ENCODE measurements around the gene EMX1.
"Not testable (repeated sequence)": the region's sequence is repeated elsewhere in the genome, so short reads cannot be mapped to it uniquely, and the experiment has no call there.

EMX1 gene

DNA sequence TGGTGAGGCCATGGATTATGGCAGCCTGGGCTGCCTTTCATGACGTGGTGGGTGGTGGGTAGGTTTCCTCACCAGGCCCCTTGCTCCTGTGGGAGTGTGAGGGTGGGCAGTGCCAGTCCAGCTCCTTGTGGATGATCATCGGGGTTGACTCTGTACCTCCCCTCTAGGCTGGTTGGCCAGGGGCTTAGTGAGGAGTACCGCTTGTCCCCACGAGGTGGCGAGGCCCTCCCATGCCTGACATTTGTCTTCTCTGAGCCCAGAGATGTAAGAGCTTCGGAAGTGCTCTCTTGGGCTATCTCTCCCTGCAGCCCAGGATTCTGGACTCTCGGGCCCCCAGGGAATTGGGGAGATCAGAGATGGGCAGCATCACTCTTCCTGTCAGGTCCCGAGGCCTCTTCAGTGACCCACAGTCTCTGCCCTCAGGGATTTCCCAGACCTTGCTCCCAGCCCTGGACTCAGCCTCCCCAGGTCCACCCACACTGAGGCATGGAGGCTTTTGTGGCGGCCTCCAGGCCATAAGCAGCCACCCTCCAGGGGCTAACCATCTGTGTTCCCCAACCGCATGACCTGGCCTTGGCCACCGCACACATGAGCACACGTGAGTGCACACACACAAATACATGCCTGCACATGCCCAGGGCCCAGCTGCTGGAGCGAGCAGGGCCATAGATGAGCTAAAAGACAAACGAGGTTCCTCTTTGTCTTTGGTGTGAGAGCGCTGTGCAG, 23.6 kb upstream of the EMX1 start:
- no peak for DNase-seq (ENCODE audit: insufficient read length, low spot score)
- FAIRE-seq, result no peak
- TF ChIP-seq POLR2A (IDR thresholded peaks at IDR 0.05; ENCODE audit: low read depth, low read length), result no peak

DNA sequence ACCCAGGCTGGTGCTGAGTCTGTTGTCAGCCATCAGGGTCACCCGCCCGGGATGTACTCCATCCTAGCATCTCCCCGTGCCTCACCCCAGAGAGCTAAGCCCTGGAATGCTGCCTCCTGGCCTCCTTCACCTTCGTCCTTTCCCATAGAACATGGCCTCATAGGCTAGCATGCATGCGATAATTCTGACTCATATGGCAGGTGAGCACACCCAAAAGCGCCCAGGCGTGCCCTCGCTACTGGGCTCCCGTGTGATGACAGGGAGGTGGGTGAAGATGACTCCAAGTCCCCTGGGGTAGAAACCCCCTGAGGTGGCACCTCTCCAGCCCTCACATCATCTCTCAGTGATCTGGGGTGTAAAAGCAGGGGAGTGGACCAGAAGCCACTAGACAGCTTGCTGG, 22.8 kb upstream of the EMX1 start:
- no peak for DNase-seq (ENCODE audit: insufficient read length, low spot score)
- FAIRE-seq, result no peak
- no peak for TF ChIP-seq POLR2A (IDR thresholded peaks at IDR 0.05; ENCODE audit: low read depth, low read length)

DNA sequence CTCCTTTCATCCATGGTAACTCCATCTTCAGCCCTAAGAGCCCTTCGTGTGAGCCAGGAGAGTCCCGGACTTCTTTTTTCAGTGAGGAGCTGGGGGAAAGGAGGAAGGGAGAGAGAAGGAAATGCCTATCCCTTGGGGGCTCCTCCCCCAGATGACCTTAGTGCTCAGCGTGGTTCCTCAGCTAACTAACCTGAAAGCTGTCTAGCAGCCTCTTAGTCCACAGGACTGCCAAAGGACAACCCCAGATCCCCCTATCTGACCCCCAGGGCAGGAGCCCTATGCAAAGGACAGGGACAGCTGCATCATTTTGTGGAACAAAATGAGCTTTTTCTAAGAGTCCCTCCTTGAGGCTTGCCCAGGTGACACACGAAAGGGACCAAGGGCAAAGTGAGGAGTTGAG, 22.2 kb upstream of the EMX1 start:
- TF ChIP-seq POLR2A (IDR thresholded peaks at IDR 0.05; ENCODE audit: low read depth, low read length), result no peak
- FAIRE-seq, result no peak
- no peak for DNase-seq (ENCODE audit: insufficient read length, low spot score)

DNA sequence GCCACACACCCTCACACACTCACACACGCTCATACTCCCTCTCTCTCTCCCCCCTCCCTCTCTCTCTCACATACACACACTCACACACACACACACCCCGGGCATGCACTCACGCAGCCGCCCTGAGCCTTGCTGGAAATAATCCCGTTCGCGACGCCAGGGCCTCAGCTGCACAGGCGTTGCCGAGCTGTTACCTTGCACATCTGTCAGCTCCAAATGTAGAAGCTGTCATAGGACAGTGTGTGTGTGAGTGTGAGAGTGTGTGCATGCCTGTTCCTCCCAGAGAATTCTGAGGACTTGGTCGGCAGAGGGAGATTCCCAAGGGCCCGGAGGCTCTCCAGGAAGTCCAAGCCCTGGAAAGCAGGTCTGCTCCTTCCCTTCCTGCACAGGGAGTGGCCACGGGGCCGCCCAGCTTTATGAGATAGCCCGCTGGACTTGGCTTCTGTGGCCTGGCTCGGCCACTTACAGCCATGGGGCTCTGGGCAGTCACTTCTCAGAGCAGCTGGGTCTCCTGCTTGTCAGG, 21.5 kb upstream of the EMX1 start:
- FAIRE-seq (no peak), DNase-seq (ENCODE audit: insufficient read length, low spot score) (no peak)
- TF ChIP-seq POLR2A (IDR thresholded peaks at IDR 0.05; ENCODE audit: low read depth, low read length), result no peak

DNA sequence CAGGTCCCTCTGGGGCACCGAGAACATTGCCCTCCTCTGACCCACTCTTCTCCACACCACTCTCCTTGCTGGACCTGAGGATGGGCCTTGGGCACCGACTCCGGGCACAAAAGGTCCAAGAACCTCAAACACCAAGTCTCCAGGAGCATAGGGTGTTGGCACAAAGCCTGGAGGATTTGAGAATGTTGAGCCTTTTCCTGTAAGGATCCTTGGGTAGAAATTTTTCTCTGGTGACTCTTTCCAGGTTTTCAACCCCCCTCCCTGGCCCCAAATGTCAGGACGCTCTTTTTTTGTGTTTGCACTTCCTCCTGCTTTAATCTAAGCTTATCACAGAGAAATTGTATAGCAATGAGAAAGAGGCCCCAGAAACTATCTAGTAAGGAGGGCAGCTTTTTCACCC, 20.9 kb upstream of the EMX1 start:
- DNase-seq (ENCODE audit: insufficient read length, low spot score) (no peak), FAIRE-seq (no peak)
- no peak for TF ChIP-seq POLR2A (IDR thresholded peaks at IDR 0.05; ENCODE audit: low read depth, low read length)

DNA sequence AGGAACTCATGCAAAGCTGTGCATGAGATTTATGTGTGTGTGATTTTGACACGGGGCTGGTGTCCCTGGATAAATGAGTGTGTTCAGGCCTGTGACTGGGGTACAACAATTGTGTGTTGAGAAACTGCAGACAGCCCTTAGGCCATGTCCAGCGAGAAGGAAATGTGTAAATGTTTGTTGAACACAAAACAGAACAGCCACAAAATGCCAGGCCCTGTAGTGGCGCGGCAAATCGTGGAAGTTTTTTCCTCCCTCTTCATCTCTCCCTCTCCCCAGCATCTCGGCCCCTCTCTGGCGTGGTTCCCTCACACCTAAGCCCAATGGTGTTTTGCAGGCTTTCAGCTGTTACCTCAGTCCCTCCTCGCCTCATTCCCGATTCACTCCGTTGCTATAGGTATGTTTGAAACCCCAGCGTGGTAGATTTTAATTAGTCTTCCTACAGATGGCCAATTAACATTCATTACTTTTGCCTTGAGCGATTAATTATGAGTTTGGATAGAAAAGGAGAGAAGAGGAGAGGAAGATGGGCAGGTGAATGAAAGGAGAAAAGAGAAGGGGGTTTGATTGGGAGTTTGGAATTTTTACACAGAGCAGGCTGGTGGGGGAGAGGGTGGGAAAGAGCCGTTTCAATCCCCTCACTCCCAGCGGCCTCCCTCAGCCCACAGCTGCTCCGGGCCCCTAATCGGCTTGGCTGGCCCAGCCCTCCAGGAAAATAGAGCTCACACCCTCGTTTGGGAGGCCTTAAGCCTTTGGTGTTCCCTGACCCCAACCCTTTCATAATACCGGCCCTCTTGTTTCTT, 19.3 kb upstream of the EMX1 start:
- no peak for DNase-seq (ENCODE audit: insufficient read length, low spot score)
- no peak for TF ChIP-seq POLR2A (IDR thresholded peaks at IDR 0.05; ENCODE audit: low read depth, low read length)
- no peak for FAIRE-seq

DNA sequence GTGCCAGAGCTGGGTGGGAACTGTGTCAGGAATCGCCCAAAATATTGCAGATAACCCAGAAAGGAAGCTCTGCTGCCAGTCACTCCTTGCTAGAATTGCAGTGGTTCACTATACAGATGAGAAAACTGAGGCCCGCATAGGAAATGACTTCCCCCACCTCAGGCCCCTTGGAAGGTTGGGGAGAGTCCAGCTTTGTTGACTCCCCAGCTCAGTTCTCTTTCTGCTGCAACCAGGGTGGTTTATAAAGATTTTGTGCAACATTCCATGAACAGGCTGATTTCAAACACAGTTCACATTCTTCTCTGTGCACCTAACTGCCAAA, 18.8 kb upstream of the EMX1 start:
- no peak for FAIRE-seq
- TF ChIP-seq POLR2A (IDR thresholded peaks at IDR 0.05; ENCODE audit: low read depth, low read length), result no peak
- DNase-seq (ENCODE audit: insufficient read length, low spot score), result no peak

DNA sequence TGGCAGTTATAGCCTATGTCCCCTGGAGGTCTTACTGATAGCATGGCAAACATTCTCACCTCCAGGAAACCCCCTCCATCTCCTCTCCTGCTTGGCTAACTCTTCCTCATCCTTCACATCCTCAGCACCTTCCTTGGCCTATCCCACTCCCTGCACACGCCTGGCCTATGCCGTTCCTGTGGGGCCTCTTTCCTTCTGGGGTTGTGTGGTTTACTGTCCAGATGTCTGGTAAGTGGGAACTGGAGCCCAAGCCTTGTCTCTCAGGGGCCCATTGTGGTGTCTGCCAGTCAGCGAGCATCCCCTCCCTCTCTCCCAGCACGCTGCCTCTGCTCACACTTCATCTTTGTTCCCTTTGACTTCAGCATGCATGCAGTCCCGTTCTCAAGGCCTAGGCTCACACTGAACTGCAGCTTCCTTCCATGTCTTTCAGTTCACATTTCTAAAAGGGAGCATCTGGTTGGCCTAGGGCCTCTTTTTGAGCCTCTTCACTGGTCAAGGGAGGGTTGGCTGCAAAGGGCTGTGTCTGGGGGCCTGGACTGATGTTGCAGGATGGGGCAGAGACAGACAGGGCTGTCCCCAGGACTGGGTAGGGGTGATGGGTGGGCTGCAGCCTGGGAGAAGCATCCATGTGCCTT, 17.0 kb upstream of the EMX1 start:
- FAIRE-seq, result no peak

DNA sequence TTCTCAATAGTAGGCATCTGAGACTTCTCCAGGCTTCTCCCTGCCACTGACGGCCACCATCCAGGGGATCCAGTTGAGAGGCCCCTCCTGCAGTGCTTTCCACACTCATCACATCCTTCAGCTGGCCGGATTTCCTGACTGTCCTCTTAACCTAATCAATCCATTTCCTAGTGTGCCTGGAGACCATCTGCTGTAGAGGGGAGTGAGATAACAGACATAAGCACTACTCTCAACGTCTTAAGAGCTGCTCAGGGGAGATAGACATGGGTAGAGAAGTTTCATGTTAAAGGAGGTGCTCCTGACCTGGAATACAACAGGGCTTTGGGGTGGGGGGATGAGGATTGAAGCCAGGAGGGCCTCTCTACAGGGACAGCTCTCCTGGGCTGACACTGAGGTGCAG, 15.9 kb upstream of the EMX1 start:
- DNase-seq (ENCODE audit: insufficient read length, low spot score) (no peak), FAIRE-seq (no peak)
- TF ChIP-seq POLR2A (IDR thresholded peaks at IDR 0.05; ENCODE audit: low read depth, low read length), result no peak

More for the DNA sequence above, 17.0 kb upstream of the EMX1 start:
- TF ChIP-seq POLR2A (IDR thresholded peaks at IDR 0.05; ENCODE audit: low read depth, low read length), result no peak
- DNase-seq (ENCODE audit: insufficient read length, low spot score), result no peak

DNA sequence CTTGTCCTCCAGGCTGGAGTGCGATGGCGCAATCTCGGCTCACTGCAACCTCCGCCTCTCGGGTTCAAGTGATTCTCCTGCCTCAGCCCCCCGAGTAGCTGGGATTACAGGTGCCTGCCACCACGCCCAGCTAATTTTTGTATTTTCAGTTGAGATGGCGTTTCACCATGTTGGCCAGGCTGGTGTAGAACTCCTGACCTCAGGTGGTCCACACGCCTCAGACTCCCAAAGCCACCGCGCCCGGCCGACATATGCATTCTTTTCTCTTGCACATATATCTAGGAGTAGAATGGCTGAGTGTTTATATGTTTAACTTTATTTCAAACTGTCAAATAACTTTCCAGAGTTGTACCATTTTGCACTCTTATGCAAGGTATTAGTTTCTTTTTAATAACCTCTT, 9.9 kb upstream of the EMX1 start:
- FAIRE-seq; DNase-seq (ENCODE audit: insufficient read length, low spot score): not testable (repeated sequence)

DNA sequence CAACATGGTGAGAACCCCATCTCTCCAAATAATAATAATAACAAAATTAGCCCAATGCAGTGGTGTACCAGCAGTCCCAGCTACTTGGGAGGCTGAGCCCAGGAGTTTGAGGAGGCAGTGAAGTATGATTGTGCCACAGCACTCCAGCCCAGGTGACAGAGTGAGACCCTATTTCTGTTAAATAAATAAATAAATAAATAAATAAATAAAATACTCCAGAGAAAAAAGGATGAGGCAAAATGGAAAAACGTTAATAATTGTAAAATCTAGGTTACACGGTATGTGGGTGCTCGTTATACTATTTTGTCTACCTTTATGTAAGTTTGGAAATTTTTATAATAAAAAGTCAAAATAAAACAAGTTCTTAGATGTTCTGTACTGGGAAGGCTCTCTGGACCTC, 8.6 kb upstream of the EMX1 start:
- no peak for DNase-seq (ENCODE audit: insufficient read length, low spot score)
- no peak for TF ChIP-seq POLR2A (IDR thresholded peaks at IDR 0.05; ENCODE audit: low read depth, low read length)
- no peak for FAIRE-seq

DNA sequence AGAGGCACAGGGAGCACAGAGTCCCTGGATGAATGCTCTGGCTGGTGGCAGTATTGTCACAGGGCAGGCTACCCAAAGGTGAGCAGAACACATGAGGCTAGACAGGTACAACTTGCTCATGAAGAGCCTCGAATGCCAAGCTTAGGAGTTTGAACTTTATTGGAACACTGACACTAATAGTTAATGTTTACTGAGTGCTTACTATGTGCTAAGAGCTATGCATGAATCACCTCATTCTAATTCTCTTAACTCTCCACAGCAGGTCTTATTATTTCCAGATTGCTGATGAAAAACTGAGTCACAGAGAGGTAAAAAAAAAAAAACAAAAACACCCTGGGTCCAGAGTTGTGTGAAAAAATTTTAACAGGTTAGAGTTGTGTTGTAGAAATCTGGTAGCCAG, 6.1 kb upstream of the EMX1 start:
- no peak for TF ChIP-seq POLR2A (IDR thresholded peaks at IDR 0.05; ENCODE audit: low read depth, low read length)
- FAIRE-seq (no peak), DNase-seq (ENCODE audit: insufficient read length, low spot score) (no peak)

DNA sequence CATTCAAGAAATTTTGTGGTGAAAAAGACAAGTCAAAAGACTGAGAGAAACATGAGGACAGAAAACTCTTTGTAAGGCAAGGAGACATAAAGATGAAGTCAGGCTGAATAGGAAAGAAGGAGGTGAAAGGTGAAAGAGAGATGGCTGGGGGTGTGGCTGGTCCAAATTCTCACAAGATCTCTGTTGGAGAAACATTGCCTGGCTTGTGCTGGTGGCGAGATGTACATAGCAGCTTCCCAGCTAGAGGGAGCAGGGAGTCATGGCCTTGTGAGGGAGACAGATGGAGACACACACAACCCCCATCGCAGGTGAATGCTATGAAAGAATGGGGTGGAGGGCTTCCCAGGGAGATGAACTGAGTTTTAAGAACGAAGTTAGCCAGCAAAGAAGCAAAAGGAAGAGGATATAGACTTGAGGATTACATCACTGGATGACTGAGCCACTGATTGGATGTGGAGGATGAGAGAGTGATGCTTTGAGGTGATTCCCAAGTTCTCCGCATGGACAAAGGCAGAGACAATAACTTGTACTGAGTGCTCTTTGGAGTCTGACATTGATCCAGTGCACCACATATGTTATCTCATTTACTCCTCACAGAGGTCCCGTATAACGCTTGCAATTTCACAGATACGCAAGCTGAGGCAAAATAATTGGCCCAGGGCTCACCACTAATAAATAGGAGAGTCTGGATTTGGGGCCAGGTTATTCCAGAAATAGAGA, 3.7 kb upstream of the EMX1 start:
- TF ChIP-seq POLR2A (IDR thresholded peaks at IDR 0.05; ENCODE audit: low read depth, low read length), result no peak
- no peak for DNase-seq (ENCODE audit: insufficient read length, low spot score)
- FAIRE-seq, result no peak

DNA sequence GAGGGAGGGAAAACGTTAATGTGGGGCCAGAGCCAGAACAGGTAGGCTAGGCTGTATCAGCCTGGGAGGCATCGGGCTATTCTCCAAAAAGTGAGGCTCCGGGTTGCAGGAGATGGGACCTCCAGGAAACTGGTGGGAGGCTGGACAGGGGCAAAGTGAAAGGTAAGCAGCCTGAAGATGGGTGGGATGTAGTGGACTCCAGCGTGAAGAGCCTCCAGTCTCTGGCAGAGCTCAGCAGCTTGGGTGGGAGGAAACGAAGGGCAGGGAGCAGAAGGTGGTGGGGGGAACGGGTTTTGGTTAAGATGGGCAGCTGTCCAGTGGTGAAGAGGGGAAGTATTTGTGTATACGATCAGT, 3.1 kb upstream of the EMX1 start:
- no peak for DNase-seq (ENCODE audit: insufficient read length, low spot score)
- no peak for TF ChIP-seq POLR2A (IDR thresholded peaks at IDR 0.05; ENCODE audit: low read depth, low read length)
- no peak for FAIRE-seq

Measured in H54 (cell line).